HEK293 (cell line): ENCODE data around the gene SLC2A11.

Source experiments
- CTCF ChIP-seq: fragments of 450-650 bp; formaldehyde crosslinking; IDR thresholded peaks from 2 replicates; pipeline ENCODE4 v1.5.1; 2016; ENCODE audit warnings: missing biosample characterization, missing genetic modification characterization
- PBX3 ChIP-seq: sonication (generic); formaldehyde crosslinking; IDR thresholded peaks from 2 replicates; pipeline ENCODE4 v1.8.1; 2022; ENCODE audit warnings: mild to moderate bottlenecking, moderate library complexity, missing genetic modification reagents
- ZBTB20 ChIP-seq: fragments of 450-650 bp; formaldehyde crosslinking; IDR thresholded peaks from 2 replicates; pipeline ENCODE4 v1.5.1; 2016; ENCODE audit warnings: missing biosample characterization, missing genetic modification characterization
- ZNF549 ChIP-seq: fragments of 450-650 bp; IDR thresholded peaks from 2 replicates; pipeline ENCODE4 v1.5.1; 2018; ENCODE audit warnings: missing biosample characterization, missing genetic modification characterization, mild to moderate bottlenecking, inconsistent platforms, moderate library complexity
- ZNF830 ChIP-seq: fragments of 450-650 bp; IDR thresholded peaks from 2 replicates; pipeline ENCODE4 v1.5.0; 2018; ENCODE audit warnings: missing biosample characterization, missing genetic modification characterization, low read depth, mild to moderate bottlenecking, moderate library complexity
- ZNF837 ChIP-seq: fragments of 450-650 bp; formaldehyde crosslinking; IDR thresholded peaks from 2 replicates; pipeline ENCODE4 v1.5.1; 2016; ENCODE audit warnings: missing biosample characterization, missing genetic modification characterization

GRCh38 chr22:23831261-23831660, 26.4 kb upstream of the SLC2A11 start:
- TF ChIP-seq ZNF830 (tag by site-specific recombination) (no peak), ZNF837 (tag by site-specific recombination) (no peak), ZNF549 (tag by site-specific recombination) (no peak), CTCF (tag by site-specific recombination) (no peak), PBX3 (no peak), ZBTB20 (tag by site-specific recombination) (no peak)
